ENCODE data around the gene MPV17L2. TPM values are rescaled to one million over a fixed set of nuclear protein-coding genes. Genes with fewer than 3 reads are reported as not detected.

The MPV17L2 gene
- total and polyA plus RNA-seq, 3 donors from 2014 or later = 11.2 to 15.8 (median 15.2) TPM

- Histone ChIP-seq H3K9me3 (no peaks in the 10 kb centered on the region), H3K27me3 (no peaks in the 10 kb centered on the region), H3K27ac (no peak overlapping the region), H3K4me3 (no peak overlapping the region), H3K4me1 (peaks cover 26% of the 10 kb centered on the region), H3K36me3 (ENCODE audit: low read depth, missing control alignments) (no peaks in the 10 kb centered on the region)
- WGBS, 2 donors = 69 to 70% methylated on average over 5 of the region's 5 CpGs
- TF ChIP-seq POLR2A (IDR thresholded peaks at IDR 0.05) (no peak), CTCF (IDR thresholded peaks at IDR 0.05) (peak in 2 of 3 experiments; percentile 38 to 43)
- intact Hi-C loops (cut with DNase I; ENCODE audit: low total_unique reads) = no loop called here
- DNase-seq = no peak
Observed at GRCh38 chr19:18229474-18229873, 36.5 kb downstream of the MPV17L2 start.

GRCh38 chr19:18229915-18230314 is 36.9 kb downstream of the MPV17L2 start:
- no peaks in the 10 kb centered on the region for H3K9me3 ChIP-seq
- H3K4me3 ChIP-seq = no peak overlapping the region
- WGBS, 2 donors = 70 to 84% methylated on average over 4 of the region's 4 CpGs
- no peak for TF ChIP-seq POLR2A (IDR thresholded peaks at IDR 0.05)
- TF ChIP-seq CTCF (IDR thresholded peaks at IDR 0.05) = no peak
- no peak overlapping the region for H3K27ac ChIP-seq
- intact Hi-C loops (cut with DNase I; ENCODE audit: low total_unique reads) = no loop called here
- DNase-seq = no peak
- no peaks in the 10 kb centered on the region for H3K27me3 ChIP-seq
- no peaks in the 10 kb centered on the region for H3K36me3 ChIP-seq (ENCODE audit: low read depth, missing control alignments)
- peaks cover 24% of the 10 kb centered on the region for H3K4me1 ChIP-seq

GRCh38 chr19:18230941-18231734 is 38.1 kb downstream of the MPV17L2 start:
- H3K27me3 ChIP-seq = no peaks in the 10 kb centered on the region
- DNase-seq = no peak
- H3K36me3 ChIP-seq (ENCODE audit: low read depth, missing control alignments) = no peaks in the 10 kb centered on the region
- no peak overlapping the region for H3K27ac ChIP-seq
- TF ChIP-seq CTCF (IDR thresholded peaks at IDR 0.05) (no peak), POLR2A (IDR thresholded peaks at IDR 0.05) (no peak)
- H3K4me1 ChIP-seq = peaks cover 12% of the 10 kb centered on the region
- no peaks in the 10 kb centered on the region for H3K9me3 ChIP-seq
- no peak overlapping the region for H3K4me3 ChIP-seq
- 42 to 52% methylated on average over 6 to 18 of the region's 18 CpGs for WGBS, 2 donors
- intact Hi-C loops (cut with DNase I; ENCODE audit: low total_unique reads) = no loop called here

GRCh38 chr19:18231775-18232174 is 38.8 kb downstream of the MPV17L2 start:
- H3K9me3 ChIP-seq = no peaks in the 10 kb centered on the region
- intact Hi-C loops (cut with DNase I; ENCODE audit: low total_unique reads) = no loop called here
- no peak overlapping the region for H3K27ac ChIP-seq
- peaks cover 9% of the 10 kb centered on the region for H3K4me1 ChIP-seq
- H3K36me3 ChIP-seq (ENCODE audit: low read depth, missing control alignments) = no peaks in the 10 kb centered on the region
- WGBS, 2 donors = 28 to 31% methylated on average over 4 of the region's 4 CpGs
- TF ChIP-seq CTCF (IDR thresholded peaks at IDR 0.05) (no peak), POLR2A (IDR thresholded peaks at IDR 0.05) (no peak)
- DNase-seq = no peak
- H3K4me3 ChIP-seq = no peak overlapping the region
- no peaks in the 10 kb centered on the region for H3K27me3 ChIP-seq

All from testis (tissue), 3 donors.